IPS-15b (cell line): ENCODE results near the gene COL19A1.

Experiments
- H3K27me3 ChIP-seq: one replicate; pipeline ENCODE4 v1.6.1; 2013; ENCODE audit warnings: low read length; ENCODE audit not compliant: control insufficient read depth, insufficient read depth
- H3K36me3 ChIP-seq: one replicate; pipeline ENCODE4 v1.6.1; 2013; ENCODE audit warnings: low read length; ENCODE audit not compliant: control insufficient read depth, insufficient read depth
- H3K4me1 ChIP-seq: one replicate; pipeline ENCODE4 v1.6.1; 2013; ENCODE audit warnings: mild to moderate bottlenecking, low read length; ENCODE audit not compliant: control insufficient read depth, insufficient read depth
- H3K4me3 ChIP-seq: one replicate; pipeline ENCODE4 v1.5.1; 2013; ENCODE audit warnings: low read depth, low read length
- H3K9ac ChIP-seq: one replicate; pipeline ENCODE4 v1.6.1; 2013; ENCODE audit warnings: low read depth, mild to moderate bottlenecking, low read length
- H3K9me3 ChIP-seq: one replicate; pipeline ENCODE4 v1.6.1; 2013; ENCODE audit warnings: mild to moderate bottlenecking, low read length; ENCODE audit not compliant: control insufficient read depth, insufficient read depth

The COL19A1 gene

DNA sequence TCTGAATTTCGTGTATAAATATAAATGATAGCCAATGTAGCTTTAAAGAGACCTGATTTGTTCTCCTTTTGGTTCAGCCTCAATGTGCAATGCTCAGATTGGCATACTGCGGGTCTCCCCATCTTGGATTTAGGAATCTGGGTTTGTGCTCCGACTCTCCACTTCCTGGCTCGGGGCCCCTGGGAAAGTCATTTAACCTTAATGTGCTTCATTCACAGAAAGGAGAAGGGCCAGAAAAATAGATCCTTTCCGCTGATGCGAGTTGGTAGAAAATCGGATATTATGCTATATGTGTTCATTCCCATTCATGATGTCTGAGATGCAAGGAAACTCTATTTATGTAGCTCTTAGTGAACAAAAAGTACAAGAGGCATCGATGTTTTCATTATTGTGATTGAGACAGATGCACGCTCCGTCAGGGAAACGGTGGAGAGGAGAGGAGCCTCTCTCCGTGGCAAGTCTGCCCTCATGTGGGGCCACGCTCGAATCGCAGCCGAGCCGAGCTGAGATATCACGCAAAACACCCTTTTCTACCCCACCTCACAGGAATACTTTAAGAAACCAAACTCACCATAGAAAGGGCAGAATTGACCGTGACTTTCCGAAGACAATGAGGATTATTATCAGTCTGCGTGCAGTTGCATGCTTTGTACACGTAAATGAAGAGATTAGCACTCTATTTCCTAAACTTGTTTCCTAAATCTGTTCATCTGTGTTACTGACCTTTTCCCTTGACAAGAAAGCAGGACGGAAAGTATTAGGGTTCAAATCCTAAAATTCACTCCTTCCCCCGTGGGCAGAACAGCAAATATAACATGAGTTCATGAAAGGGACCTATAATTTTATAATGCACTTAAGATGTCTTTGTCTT lies 300.0 kb downstream of the COL19A1 start:
- Histone ChIP-seq H3K4me1 (no peaks in the 10 kb centered on the region), H3K27me3 (no peaks in the 10 kb centered on the region), H3K36me3 (no peaks in the 10 kb centered on the region), H3K9me3 (no peaks in the 10 kb centered on the region), H3K9ac (no peak overlapping the region), H3K4me3 (peak overlapping the region; percentile 34)

DNA sequence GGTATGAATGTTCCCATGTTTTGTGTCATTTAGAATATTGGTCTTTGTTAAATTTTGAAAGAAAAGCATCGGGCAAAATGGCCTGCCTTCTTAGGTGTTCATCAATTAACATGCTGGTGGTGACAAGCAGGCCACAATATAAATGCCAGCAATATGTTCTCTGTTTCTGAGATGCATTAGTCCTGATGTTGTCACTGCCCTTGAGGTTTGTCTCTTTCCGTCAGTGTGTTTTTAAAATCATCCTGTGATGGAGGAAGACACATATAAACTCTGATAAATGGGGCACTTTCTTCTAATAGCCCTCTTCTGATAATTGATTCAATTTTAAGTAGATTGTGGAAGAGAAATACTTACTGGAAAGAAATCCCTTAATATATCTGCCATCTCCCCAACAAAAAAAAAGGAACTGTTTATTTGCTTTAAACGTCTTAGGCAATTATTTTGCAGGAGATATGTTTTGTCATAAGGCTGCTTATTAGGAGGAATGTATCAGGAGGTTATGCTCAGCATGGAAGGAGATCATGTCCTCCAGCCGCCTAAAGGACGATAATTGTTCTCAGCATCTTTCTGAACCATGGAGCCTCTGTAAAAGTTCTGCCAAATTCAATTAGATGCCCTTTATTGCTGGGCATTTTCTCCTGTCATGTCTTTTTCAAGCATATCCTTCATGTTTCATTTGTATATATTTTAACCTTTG lies 302.5 kb downstream of the COL19A1 start:
- Histone ChIP-seq H3K4me1 (no peaks in the 10 kb centered on the region), H3K4me3 (no peak overlapping the region), H3K27me3 (no peaks in the 10 kb centered on the region), H3K36me3 (no peaks in the 10 kb centered on the region), H3K9me3 (no peaks in the 10 kb centered on the region), H3K9ac (no peak overlapping the region)

DNA sequence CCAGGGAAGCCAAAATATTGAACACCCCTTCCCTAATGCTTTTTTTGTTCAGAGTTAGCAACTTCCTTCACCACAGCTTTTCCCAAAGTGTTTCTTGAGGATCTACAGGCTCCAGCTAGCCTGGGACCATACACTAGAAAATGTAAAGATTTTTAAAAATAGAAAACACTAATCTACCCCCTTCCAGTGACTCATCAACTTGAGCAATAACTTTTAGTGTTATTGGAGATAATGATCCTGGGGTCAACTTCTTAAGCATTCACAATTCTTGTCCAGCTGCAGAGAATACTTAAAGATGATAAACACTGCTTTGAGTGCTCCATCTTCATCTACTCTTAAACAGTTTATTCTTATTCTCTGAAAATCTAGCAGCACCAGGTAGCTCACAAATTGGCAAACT lies 304.9 kb downstream of the COL19A1 start:
- Histone ChIP-seq H3K9ac (no peak overlapping the region), H3K27me3 (no peaks in the 10 kb centered on the region)

DNA sequence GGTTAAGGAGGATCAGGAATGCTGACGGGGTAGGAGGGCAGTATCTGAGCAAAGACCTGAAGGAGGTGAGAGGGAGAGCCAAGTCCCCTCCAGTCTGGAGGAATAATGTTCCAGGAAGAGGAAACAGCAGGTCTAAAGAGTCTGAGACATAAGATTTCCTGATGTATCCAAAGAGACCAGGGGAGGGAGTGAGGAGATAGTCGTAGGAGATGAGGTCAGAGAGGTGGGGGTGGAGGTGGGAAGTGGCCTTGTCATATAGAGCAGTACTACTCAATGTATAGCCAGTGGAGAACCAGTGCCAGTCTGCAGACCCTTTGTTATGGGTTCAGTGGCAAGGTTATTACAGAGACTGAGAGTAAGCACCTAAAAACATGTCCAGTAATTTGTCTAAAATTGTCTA lies 305.9 kb downstream of the COL19A1 start:
- H3K4me3 ChIP-seq: no peak overlapping the region
- H3K4me1 ChIP-seq: no peaks in the 10 kb centered on the region
- no peaks in the 10 kb centered on the region for H3K36me3 ChIP-seq
- H3K27me3 ChIP-seq: no peaks in the 10 kb centered on the region
- H3K9me3 ChIP-seq: no peaks in the 10 kb centered on the region
- H3K9ac ChIP-seq: no peak overlapping the region

More for the DNA sequence above, 304.9 kb downstream of the COL19A1 start:
- no peaks in the 10 kb centered on the region for H3K36me3 ChIP-seq
- H3K4me3 ChIP-seq: no peak overlapping the region
- no peaks in the 10 kb centered on the region for H3K4me1 ChIP-seq
- no peaks in the 10 kb centered on the region for H3K9me3 ChIP-seq

DNA sequence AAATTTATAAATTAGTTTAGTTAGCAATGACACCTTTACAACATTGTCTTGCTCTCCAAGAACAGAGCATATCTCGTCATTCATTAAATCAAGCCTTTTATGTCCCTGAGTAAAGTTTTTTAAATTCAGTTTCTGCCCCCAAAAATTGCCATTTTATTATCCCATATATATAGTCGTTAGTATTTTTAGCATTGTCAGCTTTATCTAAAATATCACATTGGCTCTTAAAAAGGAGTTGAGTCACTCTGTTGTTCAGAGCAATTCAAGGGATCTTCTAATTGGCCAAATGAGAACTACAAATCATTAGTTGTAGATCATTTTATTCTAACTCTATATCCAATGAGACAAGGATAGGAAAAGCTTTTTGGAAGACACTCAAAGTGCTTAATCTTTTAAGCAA lies 309.4 kb downstream of the COL19A1 start:
- Histone ChIP-seq H3K9me3 (no peaks in the 10 kb centered on the region), H3K4me1 (no peaks in the 10 kb centered on the region), H3K9ac (no peak overlapping the region), H3K27me3 (no peaks in the 10 kb centered on the region), H3K36me3 (no peaks in the 10 kb centered on the region), H3K4me3 (no peak overlapping the region)

DNA sequence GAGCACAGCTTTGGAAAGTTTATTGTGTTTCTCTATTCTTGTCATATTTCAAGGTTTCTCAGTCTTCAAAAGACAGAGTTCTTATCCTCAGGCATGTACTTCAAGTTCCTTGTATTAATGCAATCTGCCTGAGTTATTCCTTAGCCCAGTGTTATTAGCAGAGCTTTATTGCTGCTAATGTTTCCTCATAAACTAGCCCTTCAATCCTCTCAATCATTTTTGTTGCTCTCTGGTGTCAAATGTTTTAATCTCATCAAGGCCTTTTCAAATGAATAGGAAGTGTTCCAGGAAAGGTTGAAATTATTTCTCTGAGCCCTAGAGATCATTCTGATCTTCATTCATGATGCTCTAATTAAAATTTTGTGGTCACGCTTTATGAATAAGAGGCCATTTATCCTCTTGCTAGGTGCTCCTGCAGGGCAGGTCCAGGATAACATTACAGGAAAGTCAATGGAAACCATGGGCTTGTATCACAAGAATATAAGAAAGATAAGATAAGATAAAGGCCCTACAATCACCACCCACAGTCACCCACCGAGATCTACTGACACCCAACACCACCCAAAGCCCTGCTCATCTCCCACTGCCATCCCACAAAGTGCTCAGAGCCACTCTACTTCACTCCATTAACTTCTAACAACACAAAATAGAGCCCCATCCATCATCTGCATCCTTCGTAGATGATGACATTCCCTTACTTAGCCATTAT lies 310.6 kb downstream of the COL19A1 start:
- H3K9ac ChIP-seq: no peak overlapping the region
- no peaks in the 10 kb centered on the region for H3K4me1 ChIP-seq
- no peaks in the 10 kb centered on the region for H3K27me3 ChIP-seq
- H3K9me3 ChIP-seq: no peaks in the 10 kb centered on the region
- no peak overlapping the region for H3K4me3 ChIP-seq
- H3K36me3 ChIP-seq: no peaks in the 10 kb centered on the region

DNA sequence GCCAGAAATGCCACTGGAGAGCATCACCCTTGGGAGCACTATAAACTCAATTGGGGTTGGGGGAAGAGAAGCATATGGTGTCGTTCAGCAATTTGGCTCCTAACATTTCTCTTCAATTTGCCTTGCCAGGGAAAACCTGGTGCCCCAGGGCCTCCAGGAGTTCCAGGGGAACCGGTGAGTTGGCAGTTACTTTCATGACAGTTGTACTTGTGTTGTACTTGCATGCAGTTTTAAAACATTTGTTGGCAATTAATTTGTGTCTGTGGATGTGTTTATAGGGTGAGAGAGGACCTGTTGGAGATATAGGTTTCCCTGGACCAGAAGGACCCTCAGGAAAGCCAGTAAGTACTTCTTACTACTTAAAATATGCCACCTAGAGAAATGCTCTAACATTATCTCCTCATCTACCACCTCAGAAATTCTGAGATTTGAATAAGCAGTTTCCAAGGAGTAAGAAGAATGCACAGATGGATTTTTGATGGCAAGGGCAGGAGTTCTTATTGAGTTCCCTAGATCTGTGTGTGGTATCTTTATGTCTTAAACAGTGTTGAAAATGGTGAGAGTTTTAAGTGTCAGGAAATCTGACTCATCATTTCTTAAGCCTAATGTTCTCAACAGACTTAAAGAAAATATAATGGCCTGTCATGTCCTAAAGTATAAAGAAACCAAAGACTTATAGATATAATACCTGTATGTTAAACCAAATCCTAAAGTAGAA lies 314.0 kb downstream of the COL19A1 start:
- Histone ChIP-seq H3K4me1 (no peaks in the 10 kb centered on the region), H3K4me3 (no peak overlapping the region), H3K27me3 (no peaks in the 10 kb centered on the region), H3K36me3 (no peaks in the 10 kb centered on the region), H3K9me3 (no peaks in the 10 kb centered on the region), H3K9ac (no peak overlapping the region)

DNA sequence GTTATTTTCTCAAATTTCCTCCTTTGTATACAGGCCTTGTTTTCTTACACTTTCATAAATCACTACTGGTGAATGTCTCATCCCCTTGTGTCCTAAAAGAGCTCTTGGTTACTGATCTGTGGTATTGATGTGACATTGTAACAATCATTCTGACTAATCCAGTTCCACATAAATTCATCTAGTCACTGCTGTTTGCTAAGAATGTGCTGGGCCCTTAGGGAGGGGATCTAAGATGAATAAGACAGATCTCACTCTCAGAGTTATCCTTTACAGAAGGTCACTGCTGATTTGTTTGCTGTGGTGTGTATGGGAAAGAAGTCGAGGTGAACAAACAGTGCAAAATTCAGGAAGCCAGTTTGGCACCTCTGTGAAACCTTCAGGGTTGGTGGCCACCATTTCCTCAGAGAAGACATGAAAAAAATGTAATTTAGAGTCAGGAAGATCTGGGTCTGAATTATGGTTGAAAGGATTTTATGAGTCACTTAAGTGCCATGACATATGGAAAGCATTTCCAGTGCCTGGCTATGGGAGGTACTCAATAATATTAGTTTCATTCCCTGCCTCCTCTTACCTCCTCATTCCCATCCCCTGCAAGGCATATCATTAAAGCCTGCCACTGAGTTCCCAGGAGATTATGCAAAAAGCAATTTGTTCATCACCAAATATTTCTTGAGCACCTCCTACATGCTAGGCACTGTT lies 314.7 kb downstream of the COL19A1 start:
- Histone ChIP-seq H3K36me3 (no peaks in the 10 kb centered on the region), H3K9ac (no peak overlapping the region), H3K27me3 (no peaks in the 10 kb centered on the region), H3K4me3 (no peak overlapping the region), H3K4me1 (no peaks in the 10 kb centered on the region), H3K9me3 (no peaks in the 10 kb centered on the region)

DNA sequence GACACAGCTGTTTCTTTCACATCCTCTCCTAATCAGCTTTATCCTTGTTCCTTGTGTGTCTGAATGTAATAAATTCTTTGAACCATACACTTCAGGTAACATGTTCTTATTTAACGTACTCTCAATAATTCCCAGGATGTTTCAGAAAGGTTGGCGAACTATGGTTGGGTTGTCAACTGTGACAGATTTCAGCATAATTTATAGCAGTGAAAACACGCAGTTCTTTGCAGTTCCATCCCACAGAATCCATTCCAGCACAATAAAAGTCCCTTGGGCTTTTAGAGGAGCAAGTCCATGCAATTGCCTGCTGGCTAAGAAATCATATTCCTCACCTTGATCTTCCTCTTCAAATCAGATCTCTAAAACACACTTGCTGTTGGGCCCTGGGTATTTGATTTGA lies 317.2 kb downstream of the COL19A1 start:
- Histone ChIP-seq H3K4me1 (no peaks in the 10 kb centered on the region), H3K27me3 (no peaks in the 10 kb centered on the region), H3K36me3 (no peaks in the 10 kb centered on the region), H3K9ac (no peak overlapping the region), H3K9me3 (no peaks in the 10 kb centered on the region), H3K4me3 (no peak overlapping the region)

DNA sequence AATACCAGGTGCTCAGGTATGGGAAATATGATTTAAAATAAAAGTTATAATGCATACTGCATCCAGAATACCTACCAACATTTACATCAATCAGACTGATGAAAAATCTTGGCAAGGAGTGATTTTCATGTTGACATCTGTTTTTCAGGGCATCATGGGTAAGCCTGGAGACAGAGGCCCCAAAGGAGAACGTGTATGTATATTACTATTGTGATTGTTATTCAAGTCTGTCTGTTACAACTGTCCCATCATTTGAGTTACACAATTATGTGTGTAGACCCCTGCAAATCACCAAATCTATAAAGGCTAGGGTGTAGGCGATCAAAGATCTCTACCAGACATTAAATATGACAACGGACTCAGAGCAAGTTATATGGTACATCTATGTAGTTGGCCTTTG lies 318.4 kb downstream of the COL19A1 start:
- no peak overlapping the region for H3K9ac ChIP-seq
- no peaks in the 10 kb centered on the region for H3K36me3 ChIP-seq
- H3K4me3 ChIP-seq: no peak overlapping the region
- no peaks in the 10 kb centered on the region for H3K9me3 ChIP-seq
- H3K4me1 ChIP-seq: no peaks in the 10 kb centered on the region
- H3K27me3 ChIP-seq: no peaks in the 10 kb centered on the region

DNA sequence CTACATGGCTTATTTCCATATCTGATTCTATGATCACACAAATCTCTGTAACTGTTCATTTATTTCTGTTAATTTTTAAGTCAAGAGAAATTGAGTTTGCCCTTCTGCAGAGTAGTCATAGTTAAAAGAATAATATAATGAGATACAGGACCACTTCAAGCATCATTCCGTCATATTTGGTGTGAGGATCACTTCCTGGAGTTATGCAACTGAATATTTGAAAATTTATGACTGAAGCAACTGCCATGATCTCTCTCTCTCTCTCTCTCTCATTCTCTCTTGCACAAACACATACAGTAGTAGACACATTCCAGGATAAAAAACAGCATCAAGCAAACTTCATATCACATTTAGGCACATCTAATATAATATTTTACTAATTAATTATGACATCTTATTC lies 320.1 kb downstream of the COL19A1 start:
- no peaks in the 10 kb centered on the region for H3K36me3 ChIP-seq
- no peak overlapping the region for H3K4me3 ChIP-seq
- no peaks in the 10 kb centered on the region for H3K27me3 ChIP-seq
- H3K4me1 ChIP-seq: no peaks in the 10 kb centered on the region
- H3K9me3 ChIP-seq: no peaks in the 10 kb centered on the region
- no peak overlapping the region for H3K9ac ChIP-seq
